DOHH2 (cell line): ENCODE results near the gene CTSF.
A peak's percentile ranks its signal among the peaks of the same experiment; 100 is the strongest.

Experiments
- CTCF ChIP-seq: fragments of 200-600 bp; sonication (generic); IDR thresholded peaks from one replicate; pipeline ENCODE4 v1.5.1; 2014; ENCODE audit warnings: antibody characterized with exemption, mild to moderate bottlenecking, low read depth, low read length; ENCODE audit not compliant: poor library complexity, severe bottlenecking
- EZH2phosphoT487 ChIP-seq: fragments of 200-600 bp; sonication (generic); IDR thresholded peaks from 2 replicates; pipeline ENCODE4 v1.6.1; 2017; ENCODE audit warnings: borderline replicate concordance, mild to moderate bottlenecking, antibody characterized with exemption, low read length, moderate library complexity, mixed read lengths

DNA sequence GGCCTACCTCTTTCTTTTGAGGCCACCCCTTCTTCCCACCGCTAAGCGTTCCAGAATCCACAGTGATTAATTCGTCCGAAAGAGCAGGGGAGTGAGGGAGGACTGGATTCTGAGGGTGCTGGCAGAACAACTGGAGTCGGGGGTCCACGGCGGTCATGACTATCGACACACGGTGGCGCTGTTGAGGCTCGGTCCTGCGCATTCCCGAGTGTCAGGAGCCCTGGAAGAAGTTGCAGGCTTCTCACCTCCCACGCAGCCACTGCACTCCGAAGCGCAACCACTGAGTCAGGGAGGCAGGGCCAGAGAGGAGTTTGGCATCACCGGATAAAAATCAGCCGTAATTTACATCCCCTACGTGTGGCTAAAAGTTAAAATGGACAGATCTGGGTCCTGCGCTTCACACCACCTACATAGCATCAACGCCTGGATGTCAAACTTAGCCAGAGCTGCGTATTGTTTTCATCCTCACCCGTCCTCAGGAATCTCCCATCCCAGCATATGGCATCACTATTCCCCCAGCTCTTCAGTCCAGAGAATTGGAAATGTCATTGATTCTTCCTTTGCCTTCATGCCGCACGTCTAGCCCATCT is 10.7 kb upstream of the CTSF start:
- peak; percentile 89 for TF ChIP-seq CTCF
- TF ChIP-seq EZH2phosphoT487 = no peak
